ENCODE measurements around the gene GATA3. TPM values are rescaled to one million over a fixed set of nuclear protein-coding genes. Genes with fewer than 3 reads are reported as not detected.
"Not testable (repeated sequence)": the region's sequence is repeated elsewhere in the genome, so short reads cannot be mapped to it uniquely, and the experiment has no call there.

Gene GATA3
- total RNA-seq, 4 donors from 2014 or later = 110 to 303 (median 163) TPM

- WGBS, 2 donors = 92 to 94% methylated on average over 16 of the region's 16 CpGs
- DNase-seq (ENCODE audit: low spot score in 2 of 2) = no peak
- no peak overlapping the region for H3K4me3 ChIP-seq (ENCODE audit: low read depth, poor library complexity, severe bottlenecking)
- intact Hi-C loops (cut with DNase I; ENCODE audit: low total_unique reads) = no loop called here
- TF ChIP-seq CTCF (IDR thresholded peaks at IDR 0.05) = no peak
- TF ChIP-seq POLR2A (IDR thresholded peaks at IDR 0.05) = no peak
These were observed 39.8 kb upstream of the GATA3 start for GRCh38 chr10:8014649-8015048.

GRCh38 chr10:8017277-8017676 lies 37.2 kb upstream of the GATA3 start:
- H3K4me3 ChIP-seq (ENCODE audit: low read depth, poor library complexity, severe bottlenecking) = no peak overlapping the region
- intact Hi-C loops (cut with DNase I; ENCODE audit: low total_unique reads) = no loop called here
- 62 to 68% methylated on average over 6 of the region's 6 CpGs for WGBS, 2 donors

GRCh38 chr10:8023321-8023720 lies 31.2 kb upstream of the GATA3 start:
- no peak for DNase-seq (ENCODE audit: low spot score in 2 of 2)
- TF ChIP-seq POLR2A (IDR thresholded peaks at IDR 0.05) (no peak), CTCF (IDR thresholded peaks at IDR 0.05) (no peak)
- H3K4me3 ChIP-seq (ENCODE audit: low read depth, poor library complexity, severe bottlenecking) = no peak overlapping the region
- intact Hi-C loops (cut with DNase I; ENCODE audit: low total_unique reads) = no loop called here
- WGBS, 2 donors = 85 to 96% methylated on average over 4 of the region's 4 CpGs

More at GRCh38 chr10:8017277-8017676, 37.2 kb upstream of the GATA3 start:
- no peak for DNase-seq (ENCODE audit: low spot score in 2 of 2)
- no peak for TF ChIP-seq CTCF (IDR thresholded peaks at IDR 0.05)

- intact Hi-C loops (cut with DNase I; ENCODE audit: low total_unique reads) = no loop called here
- 93 to 95% methylated on average over 2 of the region's 2 CpGs for WGBS, 2 donors
- TF ChIP-seq POLR2A (IDR thresholded peaks at IDR 0.05) = no peak
- TF ChIP-seq CTCF (IDR thresholded peaks at IDR 0.05) = no peak
- H3K4me3 ChIP-seq (ENCODE audit: low read depth, poor library complexity, severe bottlenecking) = no peak overlapping the region
- no peak for DNase-seq (ENCODE audit: low spot score in 2 of 2)
These were observed 30.6 kb upstream of the GATA3 start for GRCh38 chr10:8023851-8024250.

GRCh38 chr10:8026349-8027259 lies 27.9 kb upstream of the GATA3 start:
- TF ChIP-seq POLR2A (IDR thresholded peaks at IDR 0.05) = no peak
- TF ChIP-seq CTCF (IDR thresholded peaks at IDR 0.05) = no peak
- 51 to 54% methylated on average over 17 of the region's 17 CpGs for WGBS, 2 donors
- no peak overlapping the region for H3K4me3 ChIP-seq (ENCODE audit: low read depth, poor library complexity, severe bottlenecking)
- intact Hi-C loops (cut with DNase I; ENCODE audit: low total_unique reads) = no loop called here
- DNase-seq (ENCODE audit: low spot score in 2 of 2) = no peak

- DNase-seq (ENCODE audit: low spot score in 2 of 2); H3K4me3 ChIP-seq (ENCODE audit: low read depth, poor library complexity, severe bottlenecking); intact Hi-C loops (cut with DNase I; ENCODE audit: low total_unique reads): not testable (repeated sequence)
- 92 to 94% methylated on average over 5 of the region's 5 CpGs for WGBS, 2 donors
These were observed 23.3 kb upstream of the GATA3 start for GRCh38 chr10:8031211-8031610.

Measured in lower leg skin (tissue), 4 donors.